Medulla oblongata (tissue), 1 donor: ENCODE measurements around the gene UPK3BL2.
"Not testable (repeated sequence)": the region's sequence is repeated elsewhere in the genome, so short reads cannot be mapped to it uniquely, and the experiment has no call there.

Experiments used
- DNase-seq: peaks from one replicate; pipeline ENCODE4 v3.0.0-alpha.2; 2015; ENCODE audit errors: extremely low spot score

The UPK3BL2 gene

GRCh38 chr7:102494026-102494425, 49.5 kb downstream of the UPK3BL2 start:
- DNase-seq: not testable (repeated sequence)

DNA sequence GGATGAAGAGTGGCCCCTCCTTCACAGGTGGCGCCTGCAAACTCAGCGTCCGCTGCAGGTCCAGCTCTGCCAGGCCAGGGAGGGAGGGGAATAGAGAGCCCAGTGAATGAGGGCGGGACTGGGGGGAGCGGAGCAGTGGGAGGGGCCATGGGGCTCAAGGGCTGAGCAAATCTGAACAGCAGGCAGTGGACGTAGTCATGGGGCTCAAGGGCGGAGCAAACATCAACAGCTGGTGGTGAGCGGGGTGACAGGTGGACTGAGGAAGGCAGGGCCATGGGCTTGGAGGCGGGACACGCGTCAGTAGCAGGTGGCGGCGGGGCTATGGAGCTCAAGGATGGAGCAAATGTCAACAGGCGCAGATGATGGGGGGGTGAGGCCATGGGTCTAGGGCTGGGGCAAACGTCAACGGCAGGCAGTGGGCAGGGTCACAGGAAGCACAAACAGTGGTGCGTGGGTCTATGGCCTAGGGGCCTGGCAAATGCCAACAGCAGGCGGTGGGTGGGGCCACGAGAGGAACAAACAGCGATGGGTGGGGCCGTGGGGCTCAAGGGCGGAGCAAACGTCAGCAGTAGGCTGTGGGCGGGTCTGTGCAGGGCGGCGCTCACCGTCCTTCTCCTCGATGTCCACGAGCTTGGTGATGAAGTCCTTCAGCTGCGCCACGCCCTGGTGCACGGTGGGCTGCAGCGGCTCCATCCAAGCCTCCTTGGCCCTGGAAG, 50.1 kb downstream of the UPK3BL2 start:
- not testable (repeated sequence) for DNase-seq

DNA sequence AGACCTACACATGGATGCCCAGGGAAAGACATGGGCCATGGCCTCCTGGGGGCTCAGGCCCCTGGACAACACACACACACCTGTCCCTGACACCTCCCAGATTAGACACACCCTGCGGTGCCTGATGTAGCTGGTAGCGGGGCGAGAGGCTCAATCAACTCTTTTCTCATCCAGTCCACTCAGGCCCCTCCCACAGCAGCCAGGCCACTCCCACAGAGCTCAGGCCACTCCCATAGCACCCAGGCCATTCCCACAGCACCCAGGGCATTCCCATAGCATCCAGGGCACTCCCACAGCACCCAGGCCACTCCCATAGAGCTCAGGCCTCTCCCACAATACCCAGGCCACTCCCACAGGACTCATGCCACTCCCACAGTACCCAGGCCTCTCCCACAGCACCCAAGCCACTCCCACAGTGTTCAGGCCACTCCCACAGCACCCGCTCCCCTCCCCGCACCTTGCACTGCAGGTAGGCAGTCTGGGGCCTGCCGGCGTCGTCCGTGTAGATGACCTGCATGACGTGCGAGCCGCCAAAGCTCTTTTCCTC, 52.9 kb downstream of the UPK3BL2 start:
- not testable (repeated sequence) for DNase-seq
